ENCODE results near the gene TMEM132D. TPM values are rescaled to one million over a fixed set of nuclear protein-coding genes. Genes with fewer than 3 reads are reported as not detected.

The TMEM132D gene
- total RNA-seq, 4 donors from 2014 or later: 0.35 TPM; not detected in 3

DNA sequence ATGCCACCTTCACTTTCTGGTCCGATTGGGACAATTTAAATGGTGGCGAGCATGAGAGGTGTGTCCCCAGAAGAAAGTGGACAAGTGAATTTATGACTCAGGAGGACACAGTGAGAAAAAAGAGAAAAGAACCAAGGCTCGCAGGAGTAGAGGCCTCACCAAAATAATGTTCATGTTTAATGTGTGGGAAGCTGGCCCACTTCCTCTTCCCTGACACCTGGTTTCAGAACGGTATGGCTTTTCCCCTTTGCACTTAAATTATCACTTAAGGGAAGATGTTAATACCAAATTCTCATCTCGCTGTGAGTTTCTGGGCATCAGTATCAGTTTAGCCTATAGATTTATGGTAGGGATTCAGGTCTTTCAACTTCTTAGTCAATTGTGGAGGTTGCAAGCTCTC is 824.1 kb downstream of the TMEM132D start:
- Histone ChIP-seq H3K27me3 (no peaks in the 10 kb centered on the region), H3K36me3 (no peaks in the 10 kb centered on the region), H3K9me3 (no peaks in the 10 kb centered on the region), H3K4me3 (no peak overlapping the region), H3K4me1 (no peaks in the 10 kb centered on the region), H3K27ac (no peak overlapping the region)
- no peak for DNase-seq
- TF ChIP-seq POLR2A (IDR thresholded peaks at IDR 0.05): no peak
- TF ChIP-seq, protein P1, sequence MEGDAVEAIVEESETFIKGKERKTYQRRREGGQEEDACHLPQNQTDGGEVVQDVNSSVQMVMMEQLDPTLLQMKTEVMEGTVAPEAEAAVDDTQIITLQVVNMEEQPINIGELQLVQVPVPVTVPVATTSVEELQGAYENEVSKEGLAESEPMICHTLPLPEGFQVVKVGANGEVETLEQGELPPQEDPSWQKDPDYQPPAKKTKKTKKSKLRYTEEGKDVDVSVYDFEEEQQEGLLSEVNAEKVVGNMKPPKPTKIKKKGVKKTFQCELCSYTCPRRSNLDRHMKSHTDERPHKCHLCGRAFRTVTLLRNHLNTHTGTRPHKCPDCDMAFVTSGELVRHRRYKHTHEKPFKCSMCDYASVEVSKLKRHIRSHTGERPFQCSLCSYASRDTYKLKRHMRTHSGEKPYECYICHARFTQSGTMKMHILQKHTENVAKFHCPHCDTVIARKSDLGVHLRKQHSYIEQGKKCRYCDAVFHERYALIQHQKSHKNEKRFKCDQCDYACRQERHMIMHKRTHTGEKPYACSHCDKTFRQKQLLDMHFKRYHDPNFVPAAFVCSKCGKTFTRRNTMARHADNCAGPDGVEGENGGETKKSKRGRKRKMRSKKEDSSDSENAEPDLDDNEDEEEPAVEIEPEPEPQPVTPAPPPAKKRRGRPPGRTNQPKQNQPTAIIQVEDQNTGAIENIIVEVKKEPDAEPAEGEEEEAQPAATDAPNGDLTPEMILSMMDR (IDR thresholded peaks at IDR 0.05): no peak
- intact Hi-C loops (cut with DNase I; ENCODE audit: low total_unique reads): no loop called here

DNA sequence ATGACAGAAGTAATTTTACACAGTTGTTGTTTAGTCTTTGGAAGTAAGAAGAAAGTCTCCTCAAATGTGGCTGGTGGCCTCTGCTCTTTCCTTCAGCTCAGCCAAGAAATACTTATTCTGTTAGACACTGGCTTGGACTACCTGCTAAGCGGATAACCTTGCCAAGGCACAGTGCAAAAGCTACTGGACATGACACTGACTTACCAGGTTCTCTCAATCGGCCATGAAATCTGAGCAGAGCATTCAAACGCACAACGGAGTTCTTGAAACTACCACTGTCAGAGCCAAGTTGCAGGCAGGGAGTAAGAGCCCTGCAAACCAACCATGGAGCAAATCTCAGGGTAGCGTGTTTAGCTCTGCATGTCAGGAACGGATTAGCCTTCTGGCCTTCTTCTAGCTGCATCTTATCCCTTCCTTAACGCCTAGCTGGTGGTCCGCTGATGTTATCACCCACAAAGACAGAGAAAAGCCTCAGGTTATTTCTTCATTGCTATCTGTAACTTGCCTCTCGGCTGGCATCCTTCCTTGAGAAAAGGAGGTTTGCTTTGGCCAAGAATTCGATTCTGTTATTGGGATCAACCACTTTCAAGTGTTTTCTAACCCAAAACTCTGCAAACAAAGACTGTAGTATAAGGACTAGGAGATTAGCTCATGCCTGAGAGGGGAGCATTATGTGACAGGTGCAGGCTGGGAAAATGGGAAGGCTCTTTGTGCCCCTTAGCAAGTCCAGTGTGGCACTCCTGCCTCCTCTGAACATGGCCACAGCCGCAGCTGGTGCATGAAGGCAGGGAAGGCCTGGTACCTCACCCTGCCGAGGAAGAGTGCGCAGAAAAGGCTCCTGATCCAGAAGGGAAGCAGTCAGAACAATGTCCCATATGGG is 827.1 kb downstream of the TMEM132D start:
- Histone ChIP-seq H3K36me3 (no peaks in the 10 kb centered on the region), H3K4me3 (no peak overlapping the region), H3K4me1 (no peaks in the 10 kb centered on the region), H3K27ac (no peak overlapping the region), H3K9me3 (no peaks in the 10 kb centered on the region), H3K27me3 (no peaks in the 10 kb centered on the region)
- intact Hi-C loops (cut with DNase I; ENCODE audit: low total_unique reads): no loop called here
- no peak for DNase-seq
- TF ChIP-seq, protein P1 (IDR thresholded peaks at IDR 0.05): no peak
- TF ChIP-seq POLR2A (IDR thresholded peaks at IDR 0.05): no peak

DNA sequence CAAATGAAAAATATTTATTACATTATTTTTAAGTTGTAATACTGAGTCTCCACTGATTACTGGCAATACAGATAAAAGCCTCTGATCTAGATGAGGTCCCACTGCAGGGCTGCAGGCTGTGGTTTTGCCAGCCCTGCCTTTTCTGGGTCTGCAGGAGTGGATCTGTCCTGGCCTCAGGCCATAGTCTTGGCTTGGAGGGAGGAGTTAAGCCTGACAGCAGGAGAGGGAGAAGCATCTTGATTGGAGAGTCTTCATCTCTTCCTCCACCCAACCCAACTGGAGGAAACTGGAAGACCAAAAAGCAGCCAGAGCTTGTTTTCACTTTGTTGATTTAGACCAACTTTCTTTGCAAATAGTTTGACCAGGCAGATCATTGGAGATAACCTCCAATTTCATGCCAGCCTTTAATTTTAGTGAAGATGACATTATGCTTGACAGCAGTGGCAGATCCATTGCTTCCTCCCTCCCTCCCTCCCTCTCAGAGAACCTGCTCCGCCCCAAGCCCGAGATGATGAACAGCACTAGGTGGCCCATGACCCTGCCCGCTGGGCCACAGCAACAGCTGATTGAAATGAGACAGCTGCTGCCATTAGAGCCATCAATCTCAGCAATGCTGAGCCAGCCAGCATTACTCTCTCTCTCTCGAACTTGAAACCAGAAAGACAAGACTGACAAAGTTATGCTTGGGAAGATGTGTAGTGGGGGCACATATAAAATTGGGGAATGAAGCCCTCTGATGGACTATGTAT is 828.2 kb downstream of the TMEM132D start:
- Histone ChIP-seq H3K36me3 (no peaks in the 10 kb centered on the region), H3K27ac (no peak overlapping the region), H3K4me1 (no peaks in the 10 kb centered on the region), H3K4me3 (no peak overlapping the region), H3K27me3 (no peaks in the 10 kb centered on the region), H3K9me3 (no peaks in the 10 kb centered on the region)
- intact Hi-C loops (cut with DNase I; ENCODE audit: low total_unique reads): no loop called here
- TF ChIP-seq, protein P1 (IDR thresholded peaks at IDR 0.05): no peak
- no peak for TF ChIP-seq POLR2A (IDR thresholded peaks at IDR 0.05)
- DNase-seq: no peak

DNA sequence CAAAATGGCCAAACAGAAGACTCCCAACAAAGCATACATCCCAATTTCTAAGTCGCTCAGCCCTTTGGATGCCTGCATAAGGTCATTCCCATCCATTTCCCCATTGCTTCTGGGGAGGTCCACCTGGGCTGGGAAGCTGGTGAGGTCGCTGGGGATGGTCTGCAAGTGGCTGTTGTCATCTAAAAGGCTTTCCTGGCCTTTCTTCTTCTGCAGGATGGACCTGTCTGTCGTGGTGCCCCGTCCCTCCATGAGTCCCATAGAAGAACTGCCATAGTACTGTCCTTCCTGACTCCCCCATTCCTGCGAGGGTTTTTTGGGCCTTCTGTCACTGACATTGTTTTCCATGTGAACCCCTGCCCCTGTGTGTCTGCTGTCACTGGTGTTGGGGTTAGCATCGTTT is 829.4 kb downstream of the TMEM132D start:
- intact Hi-C loops (cut with DNase I; ENCODE audit: low total_unique reads): no loop called here
- H3K4me3 ChIP-seq: no peak overlapping the region

DNA sequence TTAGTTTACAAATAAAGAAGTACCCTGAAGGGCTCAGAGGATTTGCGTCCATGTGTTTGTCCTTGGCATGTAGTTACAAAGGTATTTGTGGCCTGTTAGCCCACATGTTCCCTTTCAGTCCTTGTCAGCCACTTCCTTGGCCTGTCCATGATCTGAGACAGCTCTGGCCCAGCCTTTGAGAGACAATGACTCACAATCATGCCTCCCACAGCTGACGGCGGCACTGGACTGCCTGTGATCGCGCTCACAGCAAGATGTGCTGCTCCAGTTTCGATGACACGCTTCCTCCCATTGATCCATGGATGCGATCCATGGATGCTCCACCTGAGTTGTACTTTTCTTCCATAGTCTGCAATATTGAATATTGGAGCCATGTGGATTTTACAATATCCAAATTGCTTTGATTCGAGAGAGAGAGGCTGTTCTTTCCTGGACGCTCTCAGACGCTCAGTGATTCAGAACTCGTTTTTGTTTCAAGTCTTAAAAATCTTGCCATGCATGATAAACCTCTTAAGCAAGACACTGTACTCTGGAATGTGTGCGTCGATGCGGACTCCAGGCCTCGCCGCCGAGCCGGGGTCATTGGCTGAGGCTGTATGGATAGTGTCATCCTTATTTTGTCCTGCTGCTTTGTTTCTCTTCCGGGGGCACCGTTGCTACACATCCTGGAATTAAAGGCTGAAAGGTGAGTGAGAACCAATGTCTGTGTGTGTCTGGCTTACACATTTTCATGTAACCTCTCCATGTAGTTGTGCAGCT is 830.5 kb downstream of the TMEM132D start:
- intact Hi-C loops (cut with DNase I; ENCODE audit: low total_unique reads): no loop called here
- Histone ChIP-seq H3K4me1 (no peaks in the 10 kb centered on the region), H3K4me3 (no peak overlapping the region), H3K27me3 (no peaks in the 10 kb centered on the region), H3K27ac (no peak overlapping the region), H3K9me3 (no peaks in the 10 kb centered on the region), H3K36me3 (no peaks in the 10 kb centered on the region)
- no peak for TF ChIP-seq POLR2A (IDR thresholded peaks at IDR 0.05)
- TF ChIP-seq, protein P1 (IDR thresholded peaks at IDR 0.05): no peak
- DNase-seq: no peak

More for the DNA sequence above, 829.4 kb downstream of the TMEM132D start:
- TF ChIP-seq POLR2A (IDR thresholded peaks at IDR 0.05): no peak
- DNase-seq: no peak
- no peaks in the 10 kb centered on the region for H3K4me1 ChIP-seq
- no peaks in the 10 kb centered on the region for H3K9me3 ChIP-seq
- no peaks in the 10 kb centered on the region for H3K36me3 ChIP-seq
- no peak overlapping the region for H3K27ac ChIP-seq
- no peaks in the 10 kb centered on the region for H3K27me3 ChIP-seq
